NAMALWA (cell line): ENCODE data around the gene CACYBP.

Source experiments
- DNase-seq: peaks from one replicate; pipeline ENCODE4 v3.0.0-alpha.2; 2015; ENCODE audit warnings: low spot score

Gene CACYBP

GRCh38 chr1:174974711-174975119 lies 25.0 kb upstream of the CACYBP start:
- DNase-seq, result no peak

DNA sequence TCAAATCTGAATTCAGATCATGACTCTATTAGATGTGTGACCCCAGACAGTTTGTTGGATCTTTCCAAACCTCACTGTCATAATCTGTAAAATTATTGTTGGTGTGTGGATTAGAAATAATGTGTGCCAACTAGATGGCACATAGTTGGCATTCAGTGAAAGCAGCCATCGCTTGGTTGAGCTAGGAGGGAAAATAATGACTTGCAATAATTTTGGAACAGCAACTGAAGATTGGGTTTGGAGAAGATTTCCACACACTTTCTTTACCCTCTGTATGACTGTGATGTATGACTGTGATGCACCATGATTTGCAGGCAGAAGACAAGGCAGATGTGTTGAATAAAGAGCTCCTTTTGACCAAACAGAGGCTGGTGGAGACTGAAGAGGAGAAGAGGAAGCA lies 24.0 kb upstream of the CACYBP start:
- DNase-seq, result no peak

GRCh38 chr1:174976436-174977108 lies 23.2 kb upstream of the CACYBP start:
- no peak for DNase-seq

GRCh38 chr1:174982971-174983689 lies 16.6 kb upstream of the CACYBP start:
- peak; percentile 84 for DNase-seq

DNA sequence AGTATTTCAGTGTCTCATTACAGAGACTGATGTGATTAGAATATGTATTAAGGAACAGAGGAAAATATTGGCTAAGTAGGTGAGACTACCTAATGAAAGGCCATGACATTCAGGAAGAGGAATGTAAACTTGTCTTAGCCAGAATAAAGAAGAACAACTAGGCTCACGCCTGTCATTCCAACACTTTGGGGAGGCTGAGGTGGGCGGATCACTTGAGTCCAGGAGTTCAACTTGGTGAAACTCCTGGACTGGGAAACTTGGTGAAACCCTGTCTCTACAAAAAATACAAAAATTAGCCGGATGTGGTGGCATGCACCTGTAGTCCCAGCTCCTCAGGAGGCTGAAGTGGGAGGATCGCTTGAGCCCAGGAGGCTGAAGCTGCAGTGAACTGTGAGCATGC lies 14.8 kb upstream of the CACYBP start:
- no peak for DNase-seq

DNA sequence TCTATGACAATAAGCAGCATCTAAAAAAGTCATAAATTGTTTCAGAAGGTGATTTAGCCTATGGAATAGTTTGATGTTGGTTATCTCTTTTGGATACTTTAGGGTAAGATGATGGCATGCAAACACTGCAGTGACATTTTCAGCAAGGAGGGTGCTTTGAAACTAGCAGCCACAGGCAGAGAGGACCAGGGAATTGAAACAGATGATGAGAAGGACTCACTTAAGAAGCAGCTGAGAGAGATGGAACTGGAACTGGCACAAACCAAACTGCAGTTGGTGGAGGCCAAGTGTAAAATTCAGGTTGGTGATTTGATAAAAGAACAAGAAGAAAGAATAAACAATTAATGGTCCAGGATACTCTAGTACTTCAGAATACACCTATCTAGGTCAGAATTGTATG lies 11.2 kb upstream of the CACYBP start:
- no peak for DNase-seq

GRCh38 chr1:174988986-174989385 lies 10.8 kb upstream of the CACYBP start:
- no peak for DNase-seq

DNA sequence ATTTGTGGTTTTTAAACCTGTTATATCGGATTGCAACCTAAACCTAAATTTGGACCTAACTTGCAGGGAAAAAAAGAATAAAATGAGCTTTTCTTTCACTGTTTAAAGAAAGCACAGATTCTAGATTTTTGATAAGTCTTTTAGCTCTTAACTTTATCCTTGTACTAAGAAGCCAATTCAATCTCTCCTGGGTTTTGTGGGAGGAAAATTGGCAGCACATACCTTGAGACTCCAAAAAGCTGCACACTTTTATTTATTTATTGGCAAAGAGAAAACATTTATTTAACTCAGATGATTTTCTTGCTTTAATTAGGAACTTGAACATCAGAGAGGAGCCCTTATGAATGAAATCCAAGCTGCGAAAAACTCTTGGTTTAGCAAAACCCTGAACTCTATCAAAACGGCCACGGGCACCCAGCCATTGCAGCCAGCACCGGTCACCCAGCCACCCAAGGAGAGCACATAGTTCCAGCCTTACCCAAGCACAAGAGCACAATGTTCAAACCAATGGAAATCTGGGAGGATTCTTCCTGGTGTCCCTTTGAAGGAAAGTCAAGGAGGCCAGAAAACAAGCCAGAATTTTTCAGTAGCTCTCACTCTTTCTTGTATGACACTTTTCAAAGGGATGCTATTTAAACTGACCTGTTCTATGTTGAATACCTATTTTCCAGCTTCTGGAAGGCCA lies 10.1 kb upstream of the CACYBP start:
- DNase-seq, result no peak

GRCh38 chr1:174990382-174990999 lies 9.3 kb upstream of the CACYBP start:
- DNase-seq, result peak; percentile 58

DNA sequence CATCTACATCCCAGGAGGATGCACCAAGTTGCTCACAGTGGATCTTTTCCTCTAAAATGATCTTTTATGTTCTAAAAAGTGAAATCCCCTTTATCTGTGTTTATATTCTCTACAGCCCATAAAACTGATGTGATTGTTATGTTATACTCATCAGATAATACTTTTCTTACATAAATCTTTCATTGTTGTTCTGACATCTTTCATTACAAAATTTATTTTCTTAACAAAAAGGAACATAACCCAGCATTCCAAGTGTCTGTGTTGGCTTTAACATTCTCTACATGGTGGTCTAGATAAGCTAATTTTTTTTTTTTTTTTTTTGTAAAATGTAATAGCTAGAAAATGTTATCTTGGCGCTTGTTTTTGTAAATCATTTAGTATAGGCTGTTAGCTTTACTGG lies 8.3 kb upstream of the CACYBP start:
- DNase-seq, result no peak

DNA sequence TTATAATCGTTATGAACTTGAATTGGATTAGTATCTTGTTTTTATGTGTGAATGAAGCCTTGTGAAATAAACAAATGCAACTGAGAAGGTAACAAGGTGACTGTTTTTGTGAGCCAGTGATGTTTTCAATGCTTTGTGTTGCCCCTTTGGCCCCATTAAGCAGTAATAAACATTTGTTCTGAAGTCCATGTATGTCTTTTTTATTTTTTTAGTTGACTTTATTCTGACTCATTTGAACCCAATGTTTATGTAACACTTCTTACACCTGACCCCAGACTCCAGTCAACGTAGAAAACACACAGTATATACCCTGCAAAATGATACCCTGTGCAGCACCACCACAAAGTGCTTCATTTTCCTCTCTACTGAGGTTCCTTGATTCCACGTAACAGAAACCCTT lies 4.6 kb upstream of the CACYBP start:
- DNase-seq, result no peak

DNA sequence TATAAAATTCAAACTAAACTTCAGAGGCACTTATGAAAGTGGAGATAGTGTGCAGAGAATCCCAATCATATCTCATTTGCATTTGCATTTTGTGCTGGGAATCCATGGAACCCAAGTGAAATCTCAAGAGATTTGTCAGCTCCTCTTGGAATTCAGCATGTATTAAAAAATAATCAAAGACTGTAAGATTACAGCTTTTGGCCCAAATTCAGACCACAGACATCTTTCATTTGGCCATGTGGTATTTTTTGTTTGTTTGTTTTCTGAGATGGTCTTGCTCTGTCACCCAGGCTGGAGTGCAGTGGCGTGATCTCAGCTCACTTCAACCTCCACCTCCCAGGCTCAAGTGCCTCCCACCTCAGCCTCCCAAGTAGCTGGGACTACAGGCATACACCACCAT lies 3.8 kb upstream of the CACYBP start:
- no peak for DNase-seq

DNA sequence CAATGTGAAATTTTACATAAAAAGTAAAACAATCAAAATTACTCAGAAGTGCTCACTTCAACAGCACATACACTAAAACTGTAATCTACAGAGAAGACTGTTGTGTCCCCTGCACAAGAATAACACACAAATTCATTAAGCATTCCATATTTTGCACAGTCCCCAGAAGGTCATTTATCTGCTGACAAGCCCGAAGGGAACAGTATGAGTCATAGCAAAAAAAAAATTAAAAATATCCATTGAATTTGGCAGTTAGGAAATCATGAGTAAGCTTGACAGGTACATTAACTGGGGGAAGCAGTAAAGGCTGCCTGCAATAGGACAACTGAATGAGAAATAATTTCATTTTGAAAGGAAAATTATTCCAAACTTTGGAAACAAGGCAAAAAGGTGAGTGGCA lies 3.3 kb upstream of the CACYBP start:
- DNase-seq, result peak; percentile 34

- DNase-seq, result no peak
Measured at GRCh38 chr1:174997041-174997440, 2.7 kb upstream of the CACYBP start.

- DNase-seq, result peak; percentile 95
Measured at GRCh38 chr1:174998569-174999215, 1.1 kb upstream of the CACYBP start.

- DNase-seq, result peak; percentile 100
Measured at GRCh38 chr1:174999216-174999935, 371 bp upstream of the CACYBP start.

DNA sequence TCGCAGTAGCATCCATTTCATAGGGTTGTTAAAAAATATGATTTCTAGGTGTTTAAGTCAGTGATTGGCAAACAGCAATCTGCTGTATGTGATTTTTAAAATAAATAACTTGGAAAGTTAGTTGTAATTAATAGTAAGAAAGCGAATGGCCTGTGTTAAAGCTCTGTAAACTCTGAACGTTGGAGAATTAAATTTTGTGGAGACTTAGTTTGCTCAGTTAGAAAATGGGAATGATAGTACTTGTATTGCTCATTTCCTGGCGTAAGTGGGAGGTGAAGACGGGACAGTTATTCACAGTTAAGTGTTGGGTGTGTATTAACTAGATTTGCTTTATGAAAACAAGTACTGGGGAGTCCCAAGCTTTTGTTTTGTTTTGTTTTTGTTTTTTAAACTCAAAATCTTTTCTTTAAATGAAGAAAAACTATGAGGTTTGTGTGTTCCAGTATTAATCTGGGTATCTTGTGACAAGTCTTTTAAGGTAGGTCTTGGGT lies 995 bp downstream of the CACYBP start:
- DNase-seq, result peak; percentile 51

GRCh38 chr1:175002910-175003517 lies 3.3 kb downstream of the CACYBP start:
- no peak for DNase-seq

GRCh38 chr1:175003521-175003920 lies 3.8 kb downstream of the CACYBP start:
- no peak for DNase-seq

DNA sequence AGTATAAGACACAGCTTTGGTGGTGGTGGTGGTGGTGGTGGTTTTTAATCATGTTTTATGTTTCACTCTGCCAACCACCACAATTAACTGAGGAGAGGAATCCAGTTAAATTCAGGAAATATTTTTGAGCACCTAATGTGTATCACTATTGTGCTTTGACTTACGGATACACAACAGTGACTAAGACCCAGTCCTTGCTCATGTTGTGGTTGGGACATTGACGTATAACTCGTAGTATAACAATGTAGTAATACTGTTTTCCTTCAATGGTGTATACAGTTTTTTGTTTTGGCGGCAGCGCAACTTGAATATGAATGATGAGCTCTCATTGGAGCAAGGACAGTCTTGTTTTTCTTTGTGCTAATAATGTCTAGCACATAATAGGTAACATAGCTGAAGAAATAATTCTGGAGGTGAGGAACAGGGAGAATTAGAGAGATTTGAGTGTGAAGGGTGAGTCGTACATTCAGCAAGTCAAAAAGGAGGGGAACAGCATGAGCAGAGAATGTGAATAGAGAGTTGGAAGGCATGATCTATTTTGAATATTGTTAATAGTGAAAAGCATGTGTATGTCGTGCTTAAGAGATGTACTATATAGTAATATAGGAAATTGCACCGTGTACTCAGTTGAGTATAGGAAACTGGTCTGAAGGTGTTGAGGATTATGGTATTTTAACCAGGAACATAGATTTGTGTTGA lies 5.5 kb downstream of the CACYBP start:
- DNase-seq, result no peak
